HFFc6 (cell line): ENCODE results near the gene SLC22A2. TPM values are rescaled to one million over a fixed set of nuclear protein-coding genes. Genes with fewer than 3 reads are reported as not detected.

Source experiments
- DNase-seq: peaks from one replicate; pipeline ENCODE4 v3.0.0-alpha.2; 2018
- H3K27ac Mint-ChIP-seq: 2 replicates; pipeline ENCODE4 v1.8.0; 2020; ENCODE audit warnings: mild to moderate bottlenecking, mixed read lengths
- H3K27me3 Mint-ChIP-seq: 2 replicates; pipeline ENCODE4 v1.8.0; 2021; ENCODE audit warnings: mild to moderate bottlenecking, moderate library complexity, mixed read lengths; ENCODE audit not compliant: insufficient read depth
- H3K36me3 Mint-ChIP-seq: 2 replicates; pipeline ENCODE4 v1.8.0; 2021; ENCODE audit warnings: low read depth, mixed read lengths
- H3K4me1 Mint-ChIP-seq: 2 replicates; pipeline ENCODE4 v1.8.0; 2020; ENCODE audit warnings: low read depth, mixed read lengths
- H3K4me3 Mint-ChIP-seq: 2 replicates; pipeline ENCODE4 v1.8.0; 2020; ENCODE audit warnings: mild to moderate bottlenecking, moderate library complexity, mixed read lengths
- H3K9me3 Mint-ChIP-seq: 2 replicates; pipeline ENCODE4 v1.8.0; 2020; ENCODE audit warnings: mild to moderate bottlenecking, mixed read lengths
- CTCF ChIP-seq: fragments of 200-600 bp; sonication (generic); IDR thresholded peaks from 2 replicates; pipeline ENCODE4 v1.5.0; 2021; ENCODE audit warnings: antibody characterized with exemption, mild to moderate bottlenecking
- total RNA-seq, 6 experiments: library from RNA; stranded (reverse); fragmentation: NEBNext Ultra II Directional; extraction: Animal tissue kit (Norgen Biotek cat#: 25700); gene quantifications; 2 replicates in 1 of 6; 3 replicates in 5 of 6; pipeline ENCODE4 v1.2.3, GENCODE V29; 2021

The SLC22A2 gene
- total RNA-seq, 6 experiments from 2014 or later: not detected

- peaks cover 5% of the 10 kb centered on the region; the same call in 1 of the 2 replicates for H3K9me3 Mint-ChIP-seq
- H3K4me1 Mint-ChIP-seq: no peaks in the 10 kb centered on the region
- no peaks in the 10 kb centered on the region; the same call in 1 of the 2 replicates for H3K27me3 Mint-ChIP-seq
- no peak overlapping the region for H3K4me3 Mint-ChIP-seq
- H3K27ac Mint-ChIP-seq: no peak overlapping the region
- no peak for TF ChIP-seq CTCF
- H3K36me3 Mint-ChIP-seq: no peaks in the 10 kb centered on the region
- DNase-seq: no peak
Measured at GRCh38 chr6:160221918-160222317, 36.7 kb downstream of the SLC22A2 start.

DNA sequence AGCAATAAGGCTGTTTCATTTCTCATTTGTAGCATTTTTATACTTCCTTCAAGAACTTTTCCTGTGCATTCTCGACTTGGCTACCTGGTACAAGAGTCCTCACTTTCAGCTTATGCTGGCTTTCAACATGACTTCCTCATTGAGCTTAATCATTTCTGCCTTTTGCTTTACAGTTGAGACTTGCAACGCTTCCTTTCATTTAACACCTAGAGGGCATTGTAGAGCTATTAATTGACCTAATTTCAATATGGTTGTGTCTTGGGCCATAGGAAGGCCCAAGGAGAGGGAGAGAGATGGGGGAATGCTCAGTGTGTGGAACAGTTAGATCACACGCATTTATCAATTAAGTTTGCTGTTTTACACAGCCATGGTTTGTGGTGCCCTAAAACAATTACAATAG lies 37.2 kb downstream of the SLC22A2 start:
- H3K4me3 Mint-ChIP-seq: no peak overlapping the region
- H3K27ac Mint-ChIP-seq: no peak overlapping the region
- DNase-seq: no peak
- no peak for TF ChIP-seq CTCF
- H3K4me1 Mint-ChIP-seq: no peaks in the 10 kb centered on the region
- H3K36me3 Mint-ChIP-seq: no peaks in the 10 kb centered on the region
- no peaks in the 10 kb centered on the region; the same call in 1 of the 2 replicates for H3K27me3 Mint-ChIP-seq
- peaks cover 5% of the 10 kb centered on the region; the same call in 1 of the 2 replicates for H3K9me3 Mint-ChIP-seq

GRCh38 chr6:160218810-160219209 lies 39.8 kb downstream of the SLC22A2 start:
- Mint-ChIP-seq H3K27me3 (no peaks in the 10 kb centered on the region), H3K9me3 (peaks cover 19% of the 10 kb centered on the region), H3K27ac (no peak overlapping the region), H3K36me3 (no peaks in the 10 kb centered on the region), H3K4me3 (no peak overlapping the region), H3K4me1 (no peaks in the 10 kb centered on the region)
- DNase-seq: no peak
- no peak for TF ChIP-seq CTCF

DNA sequence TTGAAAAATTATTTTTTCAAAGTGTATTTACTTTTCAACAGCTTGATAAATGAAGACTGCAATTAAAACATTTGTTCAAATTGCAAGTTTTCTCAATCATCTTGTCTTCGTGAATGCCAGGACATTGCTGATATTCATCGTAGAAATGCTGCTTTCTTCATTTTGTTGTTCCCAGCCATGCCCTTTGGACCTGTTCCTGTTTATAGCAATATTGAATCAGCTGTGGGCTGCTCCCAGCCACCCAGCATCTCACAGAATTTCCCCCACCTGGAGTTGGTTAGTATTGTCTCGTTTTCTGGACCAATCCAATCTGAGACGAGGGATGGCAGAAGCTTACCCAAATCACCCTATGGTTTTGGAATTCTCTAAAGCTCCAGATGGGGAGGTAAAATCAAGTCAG lies 40.8 kb downstream of the SLC22A2 start:
- Mint-ChIP-seq H3K27me3 (no peaks in the 10 kb centered on the region), H3K27ac (no peak overlapping the region), H3K36me3 (no peaks in the 10 kb centered on the region), H3K4me3 (no peak overlapping the region), H3K4me1 (no peaks in the 10 kb centered on the region), H3K9me3 (peaks cover 18% of the 10 kb centered on the region)
- no peak for DNase-seq
- TF ChIP-seq CTCF: no peak

GRCh38 chr6:160217073-160217472 lies 41.5 kb downstream of the SLC22A2 start:
- no peak for DNase-seq

More at GRCh38 chr6:160217073-160217472, 41.5 kb downstream of the SLC22A2 start:
- H3K4me1 Mint-ChIP-seq: no peaks in the 10 kb centered on the region
- no peaks in the 10 kb centered on the region for H3K27me3 Mint-ChIP-seq
- peaks cover 26% of the 10 kb centered on the region for H3K9me3 Mint-ChIP-seq
- H3K36me3 Mint-ChIP-seq: no peaks in the 10 kb centered on the region
- no peak for TF ChIP-seq CTCF
- no peak overlapping the region for H3K27ac Mint-ChIP-seq
- no peak overlapping the region for H3K4me3 Mint-ChIP-seq
